HCT116 (cell line): ENCODE results near the gene ARSB. TPM values are rescaled to one million over a fixed set of nuclear protein-coding genes. Genes with fewer than 3 reads are reported as not detected.

Experiments used
- ATAC-seq: fragments of 200-7000 bp; cut with Tn5 transposase; 2 replicates; pipeline ENCODE4 v1.9.1; 2020; ENCODE audit warnings: mild to moderate bottlenecking, moderate library complexity
- BruUV-seq: library from RNA; stranded (reverse); fragments of 400-500 nt; replicated peaks from 2 replicates; lab custom pipeline; 2021; lab: Mats Ljungman, UMichigan
- CTCF ChIA-PET: fragments of 300-600 bp; sonication (Branson Sonifier 250); formaldehyde crosslinking; loops from one replicate; lab custom pipeline; 2021; ENCODE audit warnings: antibody characterized with exemption; lab: Charles Lee
- POLR2A ChIA-PET: fragments of 300-600, 350-600 bp; sonication (Branson Sonifier 250); formaldehyde crosslinking; loops from one replicate; lab custom pipeline; 2021; ENCODE audit warnings: antibody characterized with exemption; lab: Charles Lee
- RAD21 ChIA-PET, 2 experiments: fragments of 300-600 bp; sonication (Branson Sonifier 250); formaldehyde crosslinking; loops; one replicate each; lab custom pipeline; 2023; ENCODE audit warnings: low total read pairs in 2 of 2; ENCODE audit not compliant: uncharacterized antibody in 2 of 2, unreplicated experiment in 2 of 2, low non-redundant PET in 1 of 2; lab: Charles Lee
- DNase-seq: peaks from one replicate; pipeline ENCODE4 v3.0.0-alpha.2; 2010; ENCODE audit warnings: low read depth, low spot score
- H2AFZ ChIP-seq: fragments of 200-600 bp; shearing (Covaris generic), sonication (generic); 2 replicates; pipeline ENCODE4 v1.6.1; 2017; ENCODE audit warnings: low read depth, mixed run types, mixed read lengths, antibody characterized with exemption, low read length; ENCODE audit not compliant: poor library complexity, severe bottlenecking
- H3K27ac ChIP-seq: 2 replicates; pipeline ENCODE4 v1.5.1; 2012; ENCODE audit warnings: low read depth, low read length
- H3K27me3 ChIP-seq: fragments of 200-600 bp; sonication (generic); 2 replicates; pipeline ENCODE4 v1.6.1; 2016; ENCODE audit warnings: mixed run types, low read length, mixed read lengths; ENCODE audit not compliant: insufficient read depth
- H3K36me3 ChIP-seq, 2 experiments: fragments of 200-500 bp in 1 of 2; fragments of 200-600 bp in 1 of 2; sonication (Bioruptor generic) in 1 of 2; sonication (generic) in 1 of 2; 2 replicates each; pipeline versions ENCODE4 v1.5.1 to v1.6.1; 2014 to 2016; ENCODE audit warnings: low read length in 2 of 2, inconsistent platforms in 1 of 2, mixed read lengths in 1 of 2, mixed run types in 1 of 2; ENCODE audit not compliant: insufficient read depth in 2 of 2, control insufficient read depth in 1 of 2
- H3K4me1 ChIP-seq, 2 experiments: fragments of 200-600 bp in 1 of 2; sonication (generic) in 1 of 2; 2 replicates each; pipeline versions ENCODE4 v1.5.1 to v1.6.1; 2012 to 2017; ENCODE audit warnings: low read length in 2 of 2, inconsistent platforms in 1 of 2, mild to moderate bottlenecking in 1 of 2, mixed read lengths in 1 of 2, mixed run types in 1 of 2, moderate library complexity in 1 of 2; ENCODE audit not compliant: insufficient read depth in 2 of 2, control insufficient read depth in 1 of 2
- H3K4me2 ChIP-seq: fragments of 200-600 bp; sonication (generic); 2 replicates; pipeline ENCODE4 v1.6.1; 2017; ENCODE audit warnings: mixed run types, low read length, mixed read lengths
- H3K4me3 ChIP-seq, 2 experiments: fragments of 200-600 bp in 1 of 2; sonication (generic) in 1 of 2; replicated peaks in 1 of 2; 2 replicates each; pipeline ENCODE4 v1.5.1; 2011 to 2016; ENCODE audit warnings: low read length in 2 of 2, control low read depth in 1 of 2, low read depth in 1 of 2, mild to moderate bottlenecking in 1 of 2, mixed read lengths in 1 of 2, mixed run types in 1 of 2
- H3K79me2 ChIP-seq: fragments of 200-600 bp; sonication (generic); 2 replicates; pipeline ENCODE4 v1.6.1; 2017; ENCODE audit warnings: mild to moderate bottlenecking, mixed run types, low read length, moderate library complexity, mixed read lengths; ENCODE audit not compliant: insufficient read depth
- H3K9ac ChIP-seq: fragments of 200-600 bp; sonication (generic); 2 replicates; pipeline ENCODE4 v1.6.1; 2016; ENCODE audit warnings: low read length, mixed read lengths
- H3K9me2 ChIP-seq: fragments of 200-600 bp; sonication (generic), shearing (Covaris generic); 2 replicates; pipeline ENCODE4 v1.6.1; 2017; ENCODE audit warnings: mixed run types, mild to moderate bottlenecking, moderate library complexity; ENCODE audit not compliant: insufficient read depth
- H3K9me3 ChIP-seq, 2 experiments: fragments of 200-500 bp in 1 of 2; fragments of 200-600 bp in 1 of 2; sonication (Bioruptor generic) in 1 of 2; sonication (generic) in 1 of 2; 2 replicates each; pipeline ENCODE4 v1.6.1; 2014 to 2017; ENCODE audit warnings: low read length in 2 of 2, mixed read lengths in 2 of 2, inconsistent platforms in 1 of 2, low read depth in 1 of 2, mild to moderate bottlenecking in 1 of 2, mixed run types in 1 of 2, moderate library complexity in 1 of 2; ENCODE audit not compliant: control insufficient read depth in 1 of 2, insufficient read depth in 1 of 2
- H4K20me1 ChIP-seq: fragments of 200-600 bp; sonication (generic), shearing (Covaris generic); 2 replicates; pipeline ENCODE4 v1.6.1; 2017; ENCODE audit warnings: mixed run types, mild to moderate bottlenecking, moderate library complexity; ENCODE audit not compliant: insufficient read depth
- CBX3 ChIP-seq: IDR thresholded peaks from 2 replicates; pipeline ENCODE4 v1.6.1; 2012; ENCODE audit warnings: low read depth
- CEBPB ChIP-seq: IDR thresholded peaks from 2 replicates; pipeline ENCODE4 v1.6.1; 2012; ENCODE audit warnings: low read depth
- EGR1 ChIP-seq: IDR thresholded peaks from 2 replicates; pipeline ENCODE4 v1.6.1; 2012; ENCODE audit warnings: low read depth
- EZH2 ChIP-seq: fragments of 200-600 bp; sonication (generic); IDR thresholded peaks from 2 replicates; pipeline ENCODE4 v1.6.1; 2017; ENCODE audit warnings: antibody characterized with exemption, mixed run types
- EZH2phosphoT487 ChIP-seq: fragments of 200-600 bp; IDR thresholded peaks from 2 replicates; pipeline ENCODE4 v1.6.1; 2018; ENCODE audit warnings: antibody characterized with exemption, borderline replicate concordance
- FOSL1 ChIP-seq: IDR thresholded peaks from 2 replicates; pipeline ENCODE4 v1.6.1; 2012; ENCODE audit warnings: low read depth
- JUND ChIP-seq: IDR thresholded peaks from 2 replicates; pipeline ENCODE4 v1.6.1; 2012
- POLR2A ChIP-seq: IDR thresholded peaks from 2 replicates; pipeline ENCODE4 v1.7.0; 2011; ENCODE audit warnings: borderline replicate concordance; ENCODE audit not compliant: insufficient read depth, insufficient read length; ENCODE audit errors: extremely low read depth
- POLR2AphosphoS5 ChIP-seq: IDR thresholded peaks from 2 replicates; pipeline ENCODE4 v1.6.1; 2011; ENCODE audit warnings: mild to moderate bottlenecking, low read depth, low read length, moderate library complexity
- RAD21 ChIP-seq: IDR thresholded peaks from 2 replicates; pipeline ENCODE4 v1.6.1; 2012; ENCODE audit warnings: low read depth, mild to moderate bottlenecking
- SIN3A ChIP-seq: IDR thresholded peaks from 2 replicates; pipeline ENCODE4 v1.6.1; 2012; ENCODE audit warnings: low read depth
- SP1 ChIP-seq: IDR thresholded peaks from 2 replicates; pipeline ENCODE4 v1.6.1; 2012; ENCODE audit warnings: low read depth
- SRF ChIP-seq: IDR thresholded peaks from 2 replicates; pipeline ENCODE4 v1.6.1; 2012; ENCODE audit warnings: low read depth
- TCF7L2 ChIP-seq: IDR thresholded peaks from 2 replicates; pipeline ENCODE4 v1.7.0; 2011; ENCODE audit warnings: borderline replicate concordance, inconsistent platforms; ENCODE audit not compliant: insufficient read depth, insufficient read length; ENCODE audit errors: extremely low read depth
- YY1 ChIP-seq: IDR thresholded peaks from 2 replicates; pipeline ENCODE4 v1.6.1; 2011; ENCODE audit warnings: low read length, low read depth, moderate library complexity, mild to moderate bottlenecking; ENCODE audit not compliant: insufficient replicate concordance; ENCODE audit errors: extremely low read depth
- ZFX ChIP-seq: fragments of 450-650 bp; IDR thresholded peaks from 2 replicates; pipeline ENCODE4 v1.6.1; 2017
- ZNF274 ChIP-seq: fragments of 200-500 bp; sonication (Bioruptor generic); IDR thresholded peaks from 2 replicates; pipeline ENCODE4 v1.6.1; 2014; ENCODE audit warnings: mild to moderate bottlenecking, low read depth, low read length, inconsistent platforms
- intact Hi-C: fragments of 100-400 bp; cut with micrococcal nuclease; formaldehyde crosslinking; loops from 2 replicates; pipeline ENCODE4 v1.10.0; 2022
- total RNA-seq: library from RNA; stranded (reverse); gene quantifications from one replicate; pipeline ENCODE4 v1.2.1, GENCODE V29; 2021; ENCODE audit not compliant: unreplicated experiment
- TF ChIP-seq, protein P1 (sequence below): IDR thresholded peaks from 2 replicates; pipeline ENCODE4 v1.6.1; 2011; ENCODE audit warnings: mild to moderate bottlenecking, low read length, moderate library complexity; ENCODE audit not compliant: insufficient replicate concordance; ENCODE audit errors: extremely low read depth

Gene ARSB
- total RNA-seq, 1 experiment from 2014 or later, result 4.8 TPM

- TF ChIP-seq YY1, result no peak
- TF ChIP-seq SRF, result no peak
- TF ChIP-seq RAD21, result no peak
- TF ChIP-seq FOSL1, result no peak
- TF ChIP-seq ZNF274, result no peak
- TF ChIP-seq JUND, result no peak
- TF ChIP-seq CBX3, result no peak
Observed at GRCh38 chr5:78756858-78757257, 228.3 kb downstream of the ARSB start (continued).

DNA sequence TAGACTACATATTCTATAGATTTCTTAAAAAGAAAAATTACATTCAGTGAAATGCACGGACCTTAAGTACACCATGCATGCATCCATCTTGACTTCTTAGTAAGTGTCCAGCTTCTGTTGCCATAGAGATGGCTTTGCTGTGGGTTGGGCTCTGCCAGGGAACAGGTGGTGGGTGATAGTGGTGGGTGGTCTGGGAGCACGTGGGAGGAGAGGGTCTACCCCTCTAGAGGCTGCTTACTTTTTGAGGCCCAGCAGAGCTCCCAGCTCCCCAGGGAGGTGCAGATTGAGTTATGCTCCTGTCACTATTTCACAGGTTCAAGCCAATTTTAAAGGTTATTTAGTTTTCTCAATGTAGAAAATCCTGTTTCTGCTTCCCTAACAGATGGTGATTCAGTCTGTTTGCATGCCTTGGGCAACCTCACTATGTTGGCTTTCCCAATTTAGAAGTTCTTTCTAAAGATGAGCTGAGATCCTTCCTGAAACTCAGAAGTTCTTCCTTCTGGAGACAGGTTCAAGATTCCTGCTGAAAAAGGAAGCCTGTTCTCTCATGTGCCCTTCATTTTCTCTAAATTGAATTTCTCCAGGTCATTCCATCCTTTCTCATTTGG, 229.2 kb downstream of the ARSB start:
- no peak overlapping the region for H3K4me3 ChIP-seq
- no peaks in the 10 kb centered on the region for H3K4me1 ChIP-seq
- H3K79me2 ChIP-seq, result no peaks in the 10 kb centered on the region
- TF ChIP-seq YY1, result no peak
- TF ChIP-seq FOSL1, result no peak
- no peak for TF ChIP-seq POLR2AphosphoS5
- no peak for TF ChIP-seq SRF
- no peak for TF ChIP-seq CEBPB
- no peak for TF ChIP-seq EZH2phosphoT487
- H3K27me3 ChIP-seq, result no peaks in the 10 kb centered on the region
- no TSS peak for BruUV-seq
- ChIA-PET POLR2A (no interaction called here), RAD21 (no interaction called here), CTCF (no interaction called here)
- H3K36me3 ChIP-seq, result no peaks in the 10 kb centered on the region
- ATAC-seq (no peak), DNase-seq (no peak)
- no peak overlapping the region for H2AFZ ChIP-seq
- no peak overlapping the region for H3K27ac ChIP-seq
- H3K9me2 ChIP-seq, result peaks cover 1% of the 10 kb centered on the region; the same call in 1 of the 2 replicates
- no peak overlapping the region for H3K4me2 ChIP-seq
- intact Hi-C loops, result no loop called here
- H3K9me3 ChIP-seq, result no peaks in the 10 kb centered on the region
- H3K9ac ChIP-seq, result no peak overlapping the region
- H4K20me1 ChIP-seq, result no peaks in the 10 kb centered on the region

GRCh38 chr5:78754655-78755054, 230.5 kb downstream of the ARSB start:
- Histone ChIP-seq H3K27ac (no peak overlapping the region), H3K4me1 (no peaks in the 10 kb centered on the region), H3K9me2 (no peaks in the 10 kb centered on the region), H4K20me1 (no peaks in the 10 kb centered on the region), H3K27me3 (no peaks in the 10 kb centered on the region), H3K9me3 (no peaks in the 10 kb centered on the region), H3K36me3 (no peaks in the 10 kb centered on the region), H2AFZ (no peak overlapping the region), H3K9ac (no peak overlapping the region), H3K4me2 (no peak overlapping the region), H3K79me2 (no peaks in the 10 kb centered on the region), H3K4me3 (no peak overlapping the region)
- ATAC-seq, result no peak
- RAD21 ChIA-PET, result no interaction called here
- DNase-seq, result no peak
- intact Hi-C loops, result no loop called here
- BruUV-seq, result no TSS peak
- CTCF ChIA-PET, result no interaction called here
- POLR2A ChIA-PET, result no interaction called here
- TF ChIP-seq SP1 (no peak), TCF7L2 (no peak), JUND (no peak), EZH2 (no peak), POLR2A (no peak), SIN3A (no peak), SRF (no peak), ZFX (no peak), CBX3 (no peak), EGR1 (no peak)
- TF ChIP-seq, protein P1, sequence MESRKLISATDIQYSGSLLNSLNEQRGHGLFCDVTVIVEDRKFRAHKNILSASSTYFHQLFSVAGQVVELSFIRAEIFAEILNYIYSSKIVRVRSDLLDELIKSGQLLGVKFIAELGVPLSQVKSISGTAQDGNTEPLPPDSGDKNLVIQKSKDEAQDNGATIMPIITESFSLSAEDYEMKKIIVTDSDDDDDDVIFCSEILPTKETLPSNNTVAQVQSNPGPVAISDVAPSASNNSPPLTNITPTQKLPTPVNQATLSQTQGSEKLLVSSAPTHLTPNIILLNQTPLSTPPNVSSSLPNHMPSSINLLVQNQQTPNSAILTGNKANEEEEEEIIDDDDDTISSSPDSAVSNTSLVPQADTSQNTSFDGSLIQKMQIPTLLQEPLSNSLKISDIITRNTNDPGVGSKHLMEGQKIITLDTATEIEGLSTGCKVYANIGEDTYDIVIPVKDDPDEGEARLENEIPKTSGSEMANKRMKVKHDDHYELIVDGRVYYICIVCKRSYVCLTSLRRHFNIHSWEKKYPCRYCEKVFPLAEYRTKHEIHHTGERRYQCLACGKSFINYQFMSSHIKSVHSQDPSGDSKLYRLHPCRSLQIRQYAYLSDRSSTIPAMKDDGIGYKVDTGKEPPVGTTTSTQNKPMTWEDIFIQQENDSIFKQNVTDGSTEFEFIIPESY, result no peak
